Panc1 (cell line): Measurements from ENCODE around the gene S100A4.

Experiments used
- CTCF ChIP-seq: fragments of 450-650 bp; IDR thresholded peaks from 2 replicates; pipeline ENCODE4 v1.5.1; 2017; ENCODE audit warnings: mild to moderate bottlenecking
- POLR2AphosphoS5 ChIP-seq: IDR thresholded peaks from 2 replicates; pipeline ENCODE4 v1.6.1; 2012; ENCODE audit warnings: mild to moderate bottlenecking, low read depth, low read length, moderate library complexity
- SIN3A ChIP-seq: IDR thresholded peaks from 2 replicates; pipeline ENCODE4 v1.6.1; 2012; ENCODE audit warnings: low read depth, mild to moderate bottlenecking, low read length, moderate library complexity, borderline replicate concordance; ENCODE audit not compliant: insufficient read depth
- TCF7L2 ChIP-seq: IDR thresholded peaks from 2 replicates; pipeline ENCODE4 v1.6.1; 2011; ENCODE audit warnings: mild to moderate bottlenecking, low read depth, low read length, inconsistent platforms
- TF ChIP-seq, protein P1 (sequence below), 2 experiments: IDR thresholded peaks; 2 replicates each; pipeline ENCODE4 v1.6.1; 2011 to 2012; ENCODE audit warnings: low read depth in 2 of 2, control low read depth in 1 of 2, low read length in 1 of 2, mild to moderate bottlenecking in 1 of 2, moderate library complexity in 1 of 2; ENCODE audit not compliant: insufficient read depth in 1 of 2

- TF ChIP-seq POLR2AphosphoS5 (no peak), CTCF (no peak), TCF7L2 (no peak), SIN3A (no peak)
- TF ChIP-seq, protein P1, sequence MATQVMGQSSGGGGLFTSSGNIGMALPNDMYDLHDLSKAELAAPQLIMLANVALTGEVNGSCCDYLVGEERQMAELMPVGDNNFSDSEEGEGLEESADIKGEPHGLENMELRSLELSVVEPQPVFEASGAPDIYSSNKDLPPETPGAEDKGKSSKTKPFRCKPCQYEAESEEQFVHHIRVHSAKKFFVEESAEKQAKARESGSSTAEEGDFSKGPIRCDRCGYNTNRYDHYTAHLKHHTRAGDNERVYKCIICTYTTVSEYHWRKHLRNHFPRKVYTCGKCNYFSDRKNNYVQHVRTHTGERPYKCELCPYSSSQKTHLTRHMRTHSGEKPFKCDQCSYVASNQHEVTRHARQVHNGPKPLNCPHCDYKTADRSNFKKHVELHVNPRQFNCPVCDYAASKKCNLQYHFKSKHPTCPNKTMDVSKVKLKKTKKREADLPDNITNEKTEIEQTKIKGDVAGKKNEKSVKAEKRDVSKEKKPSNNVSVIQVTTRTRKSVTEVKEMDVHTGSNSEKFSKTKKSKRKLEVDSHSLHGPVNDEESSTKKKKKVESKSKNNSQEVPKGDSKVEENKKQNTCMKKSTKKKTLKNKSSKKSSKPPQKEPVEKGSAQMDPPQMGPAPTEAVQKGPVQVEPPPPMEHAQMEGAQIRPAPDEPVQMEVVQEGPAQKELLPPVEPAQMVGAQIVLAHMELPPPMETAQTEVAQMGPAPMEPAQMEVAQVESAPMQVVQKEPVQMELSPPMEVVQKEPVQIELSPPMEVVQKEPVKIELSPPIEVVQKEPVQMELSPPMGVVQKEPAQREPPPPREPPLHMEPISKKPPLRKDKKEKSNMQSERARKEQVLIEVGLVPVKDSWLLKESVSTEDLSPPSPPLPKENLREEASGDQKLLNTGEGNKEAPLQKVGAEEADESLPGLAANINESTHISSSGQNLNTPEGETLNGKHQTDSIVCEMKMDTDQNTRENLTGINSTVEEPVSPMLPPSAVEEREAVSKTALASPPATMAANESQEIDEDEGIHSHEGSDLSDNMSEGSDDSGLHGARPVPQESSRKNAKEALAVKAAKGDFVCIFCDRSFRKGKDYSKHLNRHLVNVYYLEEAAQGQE (IDR thresholded peaks at IDR 0.05; ENCODE audit: insufficient read depth in 1 of 2, low read depth in 2 of 2, low read length in 1 of 2) = no peak
Measured at GRCh38 chr1:153547560-153548551, 2.2 kb upstream of the S100A4 start.
